Mesenteric fat pad (tissue), 1 donor: ENCODE data around the gene SYPL1. TPM values are rescaled to one million over a fixed set of nuclear protein-coding genes. Genes with fewer than 3 reads are reported as not detected.
A peak's percentile ranks its signal among the peaks of the same experiment; 100 is the strongest.

Source experiments
- DNase-seq: peaks from one replicate; pipeline ENCODE4 v3.0.0-alpha.2; 2020; ENCODE audit warnings: low spot score
- total RNA-seq: library from RNA; stranded (reverse); fragmentation: NEBNext Ultra II Directional; extraction: Animal tissue kit (Norgen Biotek cat#: 25700); gene quantifications from one replicate; pipeline ENCODE4 v1.2.1, GENCODE V29; 2021
- donor health status: DM: yes; HTN: yes; CAD: no.

The SYPL1 gene
- total RNA-seq, 1 donor from 2014 or later: 70.8 TPM

GRCh38 chr7:106122713-106123112 lies 10.6 kb upstream of the SYPL1 start:
- no peak for DNase-seq

- DNase-seq: no peak
Measured at GRCh38 chr7:106121189-106121810, 9.2 kb upstream of the SYPL1 start.

- no peak for DNase-seq
Measured at GRCh38 chr7:106120500-106120899, 8.4 kb upstream of the SYPL1 start.

GRCh38 chr7:106119719-106120118 lies 7.6 kb upstream of the SYPL1 start:
- no peak for DNase-seq

GRCh38 chr7:106117786-106118544 lies 5.9 kb upstream of the SYPL1 start:
- DNase-seq: no peak

- no peak for DNase-seq
Measured at GRCh38 chr7:106116161-106116704, 4.1 kb upstream of the SYPL1 start.

- DNase-seq: no peak
Measured at GRCh38 chr7:106114716-106115383, 2.7 kb upstream of the SYPL1 start.

- no peak for DNase-seq
Measured at GRCh38 chr7:106112972-106113421, 885 bp upstream of the SYPL1 start.

- peak; percentile 91 for DNase-seq
Measured at GRCh38 chr7:106111655-106112117, 426 bp downstream of the SYPL1 start.

- DNase-seq: no peak
Measured at GRCh38 chr7:106110885-106111654, 1.0 kb downstream of the SYPL1 start.

GRCh38 chr7:106110238-106110560 lies 1.9 kb downstream of the SYPL1 start:
- DNase-seq: no peak

GRCh38 chr7:106109521-106110237 lies 2.4 kb downstream of the SYPL1 start:
- no peak for DNase-seq

- DNase-seq: no peak
Measured at GRCh38 chr7:106108991-106109390, 3.1 kb downstream of the SYPL1 start.

GRCh38 chr7:106104721-106105260 lies 7.3 kb downstream of the SYPL1 start:
- DNase-seq: no peak

GRCh38 chr7:106102387-106102966 lies 9.6 kb downstream of the SYPL1 start:
- DNase-seq: no peak

- no peak for DNase-seq
Measured at GRCh38 chr7:106101726-106102125, 10.4 kb downstream of the SYPL1 start.

GRCh38 chr7:106100863-106101629 lies 11.1 kb downstream of the SYPL1 start:
- DNase-seq: no peak

GRCh38 chr7:106099539-106099938 lies 12.6 kb downstream of the SYPL1 start:
- no peak for DNase-seq

GRCh38 chr7:106098889-106099288 lies 13.2 kb downstream of the SYPL1 start:
- no peak for DNase-seq
